Measurements from ENCODE around the gene TCHP. TPM values are rescaled to one million over a fixed set of nuclear protein-coding genes. Genes with fewer than 3 reads are reported as not detected.

The TCHP gene
- total and polyA plus RNA-seq, 2 experiments from 2014 or later: 3.1 to 6.2 TPM

GRCh38 chr12:109937371-109937770 lies 37.3 kb downstream of the TCHP start:
- Histone ChIP-seq H3K79me2 (replicated peaks; ENCODE audit: insufficient read depth) (no peaks in the 10 kb centered on the region), H3K27me3 (ENCODE audit: insufficient read depth) (no peaks in the 10 kb centered on the region), H3K4me2 (no peak overlapping the region), H3K9me2 (ENCODE audit: insufficient read depth) (no peaks in the 10 kb centered on the region), H3K36me3 (ENCODE audit: insufficient read depth) (peaks cover 5% of the 10 kb centered on the region; the same call in 1 of the 2 replicates), H3K4me3 (no peak overlapping the region), H3K27ac (ENCODE audit: low read depth) (no peak overlapping the region), H2AFZ (no peak overlapping the region), H3K4me1 (ENCODE audit: insufficient read depth) (no peaks in the 10 kb centered on the region), H4K20me1 (replicated peaks; ENCODE audit: insufficient read depth) (peaks cover 3% of the 10 kb centered on the region), H3F3A (replicated peaks; ENCODE audit: low read depth) (no peaks in the 10 kb centered on the region)
- TF ChIP-seq ZNF462 (CRISPR knock-in tag; IDR thresholded peaks at IDR 0.05) (no peak), REST (IDR thresholded peaks at IDR 0.05; ENCODE audit: unreplicated experiment) (no peak), CTCF (conservative IDR thresholded peaks at IDR 0.05; ENCODE audit: low read depth in 2 of 2) (no peak), NANOG (IDR thresholded peaks at IDR 0.05; ENCODE audit: borderline replicate concordance) (no peak), POLR2AphosphoS5 (IDR thresholded peaks at IDR 0.05; ENCODE audit: low read depth) (no peak), EZH2phosphoT487 (IDR thresholded peaks at IDR 0.05; ENCODE audit: unreplicated experiment) (no peak), ZNF114 (CRISPR knock-in tag; IDR thresholded peaks at IDR 0.05) (no peak), CREB1 (CRISPR knock-in tag; IDR thresholded peaks at IDR 0.05; ENCODE audit: low read depth) (no peak), EZH2 (IDR thresholded peaks at IDR 0.05; ENCODE audit: low read depth, unreplicated experiment) (no peak), STAT1 (IDR thresholded peaks at IDR 0.05; ENCODE audit: unreplicated experiment) (no peak), ETS1 (IDR thresholded peaks at IDR 0.05) (no peak), JUNB (IDR thresholded peaks at IDR 0.05; ENCODE audit: unreplicated experiment) (no peak), ZNF331 (CRISPR knock-in tag; IDR thresholded peaks at IDR 0.05; ENCODE audit: low read depth) (no peak)
- peaks cover 21% of the 10 kb centered on the region; the same call in 2 of the 3 replicates for H3K36me3 Mint-ChIP-seq (ENCODE audit: low read depth)
- H3K27me3 Mint-ChIP-seq (ENCODE audit: insufficient read depth, low read depth, poor library complexity): peaks cover 4% of the 10 kb centered on the region
- H3K4me3 Mint-ChIP-seq: no peak overlapping the region
- ATAC-seq: no peak
- H3K9me3 Mint-ChIP-seq: no peaks in the 10 kb centered on the region
- H3K27ac Mint-ChIP-seq: no peak overlapping the region
- H3K4me1 Mint-ChIP-seq: no peaks in the 10 kb centered on the region
- DNase-seq (ENCODE audit: low spot score): no peak
